ENCODE measurements around the gene RNF180.

Gene RNF180

GRCh38 chr5:64164166-64164565 is 1.5 kb upstream of the RNF180 start:
- H4K20me1 ChIP-seq (ENCODE audit: insufficient read depth, low read length) = no peaks in the 10 kb centered on the region
- no peaks in the 10 kb centered on the region for H3K9me3 ChIP-seq (ENCODE audit: insufficient read depth, low read length)
- H2AFZ ChIP-seq (ENCODE audit: low read depth, low read length) = no peak overlapping the region
- TF ChIP-seq CTCF (IDR thresholded peaks at IDR 0.05; ENCODE audit: low read depth, low read length) = no peak
- no peak for TF ChIP-seq EZH2phosphoT487 (IDR thresholded peaks at IDR 0.05; ENCODE audit: low read depth)
- no peak overlapping the region for H3K4me2 ChIP-seq (ENCODE audit: low read length)
- peaks cover 22% of the 10 kb centered on the region for H3K4me1 ChIP-seq (ENCODE audit: low read length)
- H3K9ac ChIP-seq (ENCODE audit: low read length) = no peak overlapping the region
- no peak overlapping the region for H3K4me3 ChIP-seq (ENCODE audit: low read length)
- no peaks in the 10 kb centered on the region for H3K27me3 ChIP-seq (ENCODE audit: low read depth, low read length)
- H3K36me3 ChIP-seq (replicated peaks; ENCODE audit: low read depth, low read length) = no peaks in the 10 kb centered on the region
- no peak overlapping the region for H3K27ac ChIP-seq (ENCODE audit: low read length)
- no peaks in the 10 kb centered on the region for H3K79me2 ChIP-seq (ENCODE audit: low read length)

- Histone ChIP-seq H3K9me3 (ENCODE audit: insufficient read depth, low read length) (no peaks in the 10 kb centered on the region), H3K79me2 (ENCODE audit: low read length) (no peaks in the 10 kb centered on the region), H3K27ac (ENCODE audit: low read length) (no peak overlapping the region), H2AFZ (ENCODE audit: low read depth, low read length) (no peak overlapping the region), H3K4me3 (ENCODE audit: low read length) (no peak overlapping the region), H3K4me1 (ENCODE audit: low read length) (peaks cover 22% of the 10 kb centered on the region), H3K36me3 (replicated peaks; ENCODE audit: low read depth, low read length) (no peaks in the 10 kb centered on the region), H4K20me1 (ENCODE audit: insufficient read depth, low read length) (no peaks in the 10 kb centered on the region), H3K4me2 (ENCODE audit: low read length) (no peak overlapping the region), H3K27me3 (ENCODE audit: low read depth, low read length) (no peaks in the 10 kb centered on the region), H3K9ac (ENCODE audit: low read length) (no peak overlapping the region)
- TF ChIP-seq EZH2phosphoT487 (IDR thresholded peaks at IDR 0.05; ENCODE audit: low read depth) (no peak), CTCF (IDR thresholded peaks at IDR 0.05; ENCODE audit: low read depth, low read length) (no peak)
These were observed 513 bp upstream of the RNF180 start for GRCh38 chr5:64165160-64165499.

GRCh38 chr5:64166201-64166959 is 737 bp downstream of the RNF180 start:
- Histone ChIP-seq H3K79me2 (ENCODE audit: low read length) (no peaks in the 10 kb centered on the region), H3K36me3 (replicated peaks; ENCODE audit: low read depth, low read length) (no peaks in the 10 kb centered on the region), H3K9me3 (ENCODE audit: insufficient read depth, low read length) (no peaks in the 10 kb centered on the region), H3K4me3 (ENCODE audit: low read length) (no peak overlapping the region), H4K20me1 (ENCODE audit: insufficient read depth, low read length) (no peaks in the 10 kb centered on the region), H2AFZ (ENCODE audit: low read depth, low read length) (no peak overlapping the region), H3K9ac (ENCODE audit: low read length) (no peak overlapping the region), H3K27ac (ENCODE audit: low read length) (no peak overlapping the region), H3K4me2 (ENCODE audit: low read length) (no peak overlapping the region), H3K4me1 (ENCODE audit: low read length) (peaks cover 17% of the 10 kb centered on the region), H3K27me3 (ENCODE audit: low read depth, low read length) (no peaks in the 10 kb centered on the region)
- no peak for TF ChIP-seq EZH2phosphoT487 (IDR thresholded peaks at IDR 0.05; ENCODE audit: low read depth)
- TF ChIP-seq CTCF (IDR thresholded peaks at IDR 0.05; ENCODE audit: low read depth, low read length) = no peak

GRCh38 chr5:64176301-64176700 is 10.7 kb downstream of the RNF180 start:
- Histone ChIP-seq H3K4me1 (ENCODE audit: low read length) (peaks cover 2% of the 10 kb centered on the region; the same call in 1 of the 2 replicates), H4K20me1 (ENCODE audit: insufficient read depth, low read length) (no peaks in the 10 kb centered on the region), H3K27me3 (ENCODE audit: low read depth, low read length) (no peaks in the 10 kb centered on the region), H2AFZ (ENCODE audit: low read depth, low read length) (no peak overlapping the region), H3K9ac (ENCODE audit: low read length) (no peak overlapping the region), H3K4me3 (ENCODE audit: low read length) (no peak overlapping the region), H3K79me2 (ENCODE audit: low read length) (no peaks in the 10 kb centered on the region), H3K4me2 (ENCODE audit: low read length) (no peak overlapping the region), H3K36me3 (replicated peaks; ENCODE audit: low read depth, low read length) (no peaks in the 10 kb centered on the region), H3K9me3 (ENCODE audit: insufficient read depth, low read length) (no peaks in the 10 kb centered on the region), H3K27ac (ENCODE audit: low read length) (no peak overlapping the region)
- TF ChIP-seq CTCF (IDR thresholded peaks at IDR 0.05; ENCODE audit: low read depth, low read length) = no peak
- no peak for TF ChIP-seq EZH2phosphoT487 (IDR thresholded peaks at IDR 0.05; ENCODE audit: low read depth)
